GM19328 (cell line): ENCODE measurements around the gene SPAG6.

Experiments used
- ATAC-seq: cut with Tn5 transposase; IDR thresholded peaks from one replicate; pipeline ENCODE4 v1.9.1; 2021; ENCODE audit warnings: mild to moderate bottlenecking, moderate library complexity; ENCODE audit not compliant: unreplicated experiment

SPAG6 gene

DNA sequence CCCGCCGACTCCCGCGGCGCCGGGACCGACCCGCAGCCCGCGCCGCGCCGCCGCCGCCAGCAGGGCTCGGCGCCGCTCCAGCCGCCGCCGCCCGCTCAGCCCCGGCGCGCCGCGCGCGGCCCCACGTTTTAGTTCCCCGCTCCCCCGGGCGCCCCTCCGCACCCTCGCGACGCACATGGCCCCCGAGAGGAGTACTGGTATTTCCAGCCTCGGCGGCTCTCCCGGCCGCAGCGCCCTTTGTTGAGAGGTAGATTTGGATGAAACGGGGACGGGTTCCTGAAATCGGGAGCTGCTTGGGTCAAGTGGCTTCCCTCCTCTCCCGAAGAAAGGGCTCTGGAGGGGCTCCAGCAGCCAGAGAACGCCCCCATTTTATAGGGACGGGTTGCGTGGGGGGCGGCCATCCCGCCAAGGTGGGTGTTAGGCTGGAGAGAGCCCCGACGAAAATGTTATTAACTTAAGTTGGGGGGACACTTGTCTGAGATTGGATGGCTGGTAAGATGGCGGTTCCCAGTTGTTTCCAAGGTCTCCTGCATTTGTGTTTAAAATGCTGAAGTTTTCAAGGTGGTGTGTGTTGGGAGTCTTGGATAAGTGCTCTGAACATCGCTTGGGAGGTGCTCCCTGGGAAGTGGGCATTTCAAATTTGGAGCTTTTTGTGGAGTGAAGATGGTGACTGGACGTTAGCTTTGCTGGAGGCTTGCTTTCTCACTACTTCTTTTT, 23.2 kb upstream of the SPAG6 start:
- no peak for ATAC-seq

DNA sequence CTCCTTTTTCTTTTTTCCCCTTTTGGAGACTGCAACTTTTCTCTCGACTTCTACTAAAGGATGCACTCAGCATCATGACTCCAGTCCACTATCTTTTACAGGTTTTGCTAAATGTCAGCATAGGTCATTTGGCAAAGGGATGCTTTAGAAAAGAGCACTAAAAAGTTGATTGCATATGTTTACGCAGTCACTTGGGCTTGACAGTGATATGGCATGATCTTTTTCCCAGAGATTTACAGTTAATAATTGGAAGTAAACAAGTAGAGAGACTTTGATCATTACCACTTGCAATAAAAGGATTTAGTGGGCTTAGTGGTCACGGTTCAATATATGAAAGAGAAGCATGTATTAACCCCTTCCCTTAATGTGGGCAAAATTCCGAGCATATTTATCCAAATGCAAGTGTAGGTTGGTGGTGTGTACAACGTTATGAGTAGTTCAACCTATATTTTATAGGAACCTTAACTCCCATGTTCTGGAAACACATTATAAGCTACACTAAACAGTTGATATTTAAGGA, 22.6 kb upstream of the SPAG6 start:
- no peak for ATAC-seq

DNA sequence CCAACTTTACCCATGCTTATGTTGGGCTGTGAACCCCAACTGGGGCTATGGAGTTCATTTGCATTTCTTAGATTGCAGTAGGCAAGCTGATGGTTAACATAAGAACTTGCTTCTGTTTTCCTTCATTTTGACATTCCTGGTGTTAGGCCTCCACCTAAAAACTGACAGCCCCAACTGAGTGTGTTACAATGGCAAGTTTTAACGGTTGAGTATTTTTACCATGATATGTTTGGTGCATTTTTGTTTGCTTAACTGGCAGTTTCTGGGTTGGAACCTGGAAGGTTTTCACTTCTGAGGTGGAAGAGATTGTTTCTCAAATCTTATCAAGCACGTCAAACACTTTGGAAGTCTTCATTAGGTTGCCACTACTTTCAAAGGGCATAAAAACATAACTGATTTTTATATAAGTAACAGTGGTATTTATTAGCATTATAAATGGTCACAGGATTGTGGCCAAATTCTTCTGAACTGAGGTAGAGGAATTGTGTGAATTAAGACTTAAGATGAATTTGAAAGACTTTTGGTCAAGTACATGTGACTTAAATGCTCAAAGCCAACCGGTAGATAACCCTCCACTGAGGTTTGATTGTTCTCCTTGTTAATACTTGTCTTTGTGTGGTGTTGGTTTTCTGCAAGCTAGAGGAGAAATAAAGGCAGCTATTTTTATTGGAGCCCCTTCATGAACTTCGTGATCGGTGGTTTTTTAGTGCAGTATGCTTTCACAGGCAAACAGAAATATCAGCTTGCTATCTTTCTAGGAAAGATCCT, 21.6 kb upstream of the SPAG6 start:
- ATAC-seq, result no peak

GRCh38 chr10:22324413-22324812, 20.9 kb upstream of the SPAG6 start:
- ATAC-seq, result no peak

DNA sequence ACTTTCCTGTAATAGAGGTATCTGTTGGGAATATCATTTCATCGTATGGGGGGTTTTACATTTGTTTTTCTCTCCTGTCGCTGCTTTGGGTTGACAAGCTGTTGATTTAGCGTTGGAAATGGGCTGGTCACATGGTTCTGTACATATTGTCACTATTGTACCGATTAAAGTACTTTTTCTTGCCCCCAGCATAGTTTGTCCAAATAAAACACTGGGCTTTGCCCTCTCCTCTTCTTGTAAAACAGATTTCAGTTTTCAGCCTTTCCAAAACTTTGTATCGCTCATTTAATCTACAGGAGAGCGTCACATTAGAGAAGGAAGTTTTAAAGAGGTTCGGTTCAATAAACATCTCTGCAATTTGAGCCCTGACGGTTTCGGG, 20.4 kb upstream of the SPAG6 start:
- ATAC-seq, result no peak

- ATAC-seq, result no peak
Measured at GRCh38 chr10:22325272-22326144, 19.8 kb upstream of the SPAG6 start.

GRCh38 chr10:22326145-22326702, 19.1 kb upstream of the SPAG6 start:
- ATAC-seq, result no peak

GRCh38 chr10:22329150-22329549, 16.1 kb upstream of the SPAG6 start:
- ATAC-seq, result no peak

GRCh38 chr10:22332116-22332692, 13.1 kb upstream of the SPAG6 start:
- no peak for ATAC-seq

DNA sequence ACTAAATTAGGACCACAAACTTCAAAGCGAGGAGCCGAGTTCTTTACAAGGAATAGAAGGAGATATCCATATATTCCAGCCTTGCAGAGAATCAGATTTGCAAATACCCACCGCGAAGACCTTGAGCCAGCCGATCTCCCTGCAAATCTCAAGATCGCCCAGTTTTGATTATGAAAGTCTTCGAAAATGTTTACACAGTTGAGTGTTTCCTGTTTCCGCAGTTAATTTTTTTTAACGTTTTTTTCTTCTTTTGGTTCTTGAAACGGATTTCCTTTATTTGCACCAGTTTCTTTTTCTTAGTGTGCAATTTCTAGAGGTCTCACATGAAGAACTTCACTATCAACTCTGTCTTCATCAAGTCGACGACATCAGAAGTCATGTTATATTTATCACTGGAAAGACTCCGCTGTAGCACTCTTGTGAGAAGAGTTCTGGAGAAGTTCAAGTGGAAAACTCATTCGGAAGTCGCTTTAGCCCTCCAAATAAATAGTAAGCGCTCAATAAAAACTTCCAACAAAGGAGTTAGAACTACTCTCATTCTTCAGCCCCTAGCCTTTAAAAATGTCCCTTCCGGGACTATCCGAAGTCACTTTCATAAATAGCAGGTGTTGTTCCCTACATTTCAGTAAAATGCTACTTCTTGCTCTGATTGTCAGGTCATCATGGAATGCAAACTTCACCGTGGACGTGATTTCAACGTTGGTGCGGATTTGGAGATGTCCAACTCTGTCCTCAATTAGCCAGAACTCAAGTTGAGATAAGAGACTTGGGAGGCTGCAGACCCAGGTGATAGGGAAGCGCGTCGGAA, 11.9 kb upstream of the SPAG6 start:
- ATAC-seq, result no peak

DNA sequence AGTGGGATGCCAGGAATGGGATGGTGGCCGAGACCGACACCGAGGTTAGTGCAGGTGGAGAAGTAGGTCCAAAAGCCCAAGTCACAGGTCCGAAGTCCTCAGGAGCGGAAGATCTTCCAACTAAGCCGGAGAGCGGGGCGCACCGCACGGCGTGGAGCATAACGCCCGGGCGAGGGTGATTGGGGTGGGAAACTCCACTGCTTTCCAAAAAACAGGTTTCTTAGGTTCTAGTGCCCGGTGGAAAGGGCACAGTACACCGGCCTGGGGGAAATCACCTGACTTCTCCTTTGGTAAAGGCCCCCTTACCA, 11.4 kb upstream of the SPAG6 start:
- ATAC-seq, result no peak

GRCh38 chr10:22334414-22335172, 10.7 kb upstream of the SPAG6 start:
- no peak for ATAC-seq

DNA sequence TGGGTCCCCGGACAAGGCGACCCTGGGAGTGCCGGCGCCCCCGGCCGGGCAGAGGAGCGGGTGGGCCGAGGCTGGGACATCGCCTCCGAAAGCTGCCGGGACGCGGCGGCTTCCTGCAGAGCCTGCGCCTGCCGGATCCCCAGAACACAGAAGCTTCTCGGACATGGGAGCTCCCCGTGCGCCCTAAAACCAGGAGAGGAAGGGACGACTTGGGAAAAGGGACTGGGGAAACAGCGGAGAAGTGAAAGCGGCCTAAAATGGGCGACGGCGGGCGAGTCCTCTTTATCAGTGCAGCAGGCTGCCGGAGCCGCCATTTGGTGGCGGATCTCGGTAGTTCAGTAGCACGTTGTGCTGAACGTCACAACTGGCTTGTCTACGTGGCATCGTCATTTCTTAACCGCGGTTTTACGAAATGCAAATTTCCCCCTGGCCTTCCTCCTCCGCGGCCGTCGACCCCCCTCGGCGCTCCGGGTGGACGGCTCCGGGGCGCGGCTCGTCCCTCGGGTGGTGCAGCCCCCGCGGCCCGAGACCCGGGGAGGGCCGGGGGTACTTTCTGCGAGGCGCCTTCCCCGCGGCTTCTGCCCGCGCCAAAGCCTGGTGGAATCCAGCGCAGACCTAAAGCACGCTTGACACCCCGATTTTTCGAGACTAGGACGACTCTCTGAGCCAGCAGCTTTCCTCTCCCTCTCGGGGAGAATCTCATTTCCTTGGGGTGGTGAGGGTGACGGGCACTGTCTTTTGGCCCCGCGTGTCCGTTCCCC, 9.9 kb upstream of the SPAG6 start:
- no peak for ATAC-seq

- ATAC-seq, result no peak
Measured at GRCh38 chr10:22338185-22338900, 7.0 kb upstream of the SPAG6 start.

GRCh38 chr10:22338931-22339330, 6.4 kb upstream of the SPAG6 start:
- ATAC-seq, result no peak

DNA sequence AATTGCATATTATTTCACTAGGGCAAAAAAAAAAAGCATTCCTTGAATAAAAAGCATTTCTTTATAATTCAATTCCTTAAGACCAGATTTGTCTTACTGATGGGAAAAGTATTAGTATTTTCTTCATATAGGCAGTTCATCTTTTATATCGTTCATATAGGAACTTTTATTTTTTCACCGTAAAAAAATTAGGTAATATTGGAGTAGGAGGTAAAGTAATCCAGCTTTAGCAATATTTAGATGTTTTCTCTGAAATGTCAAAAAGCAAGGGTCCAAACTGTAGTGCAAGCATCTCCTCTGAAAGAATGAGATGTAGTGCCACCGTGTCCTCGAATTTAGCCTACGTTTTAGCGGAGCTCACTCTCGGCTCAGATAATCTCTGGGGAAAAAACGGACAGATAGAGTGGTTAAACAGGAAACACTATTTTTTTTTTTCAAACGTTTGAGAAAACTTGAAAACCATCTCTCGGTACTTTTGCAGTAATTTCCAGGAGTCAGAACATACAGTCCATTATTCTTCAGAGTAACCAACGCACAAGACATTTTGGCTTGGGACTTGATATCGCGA, 5.5 kb upstream of the SPAG6 start:
- ATAC-seq, result no peak

DNA sequence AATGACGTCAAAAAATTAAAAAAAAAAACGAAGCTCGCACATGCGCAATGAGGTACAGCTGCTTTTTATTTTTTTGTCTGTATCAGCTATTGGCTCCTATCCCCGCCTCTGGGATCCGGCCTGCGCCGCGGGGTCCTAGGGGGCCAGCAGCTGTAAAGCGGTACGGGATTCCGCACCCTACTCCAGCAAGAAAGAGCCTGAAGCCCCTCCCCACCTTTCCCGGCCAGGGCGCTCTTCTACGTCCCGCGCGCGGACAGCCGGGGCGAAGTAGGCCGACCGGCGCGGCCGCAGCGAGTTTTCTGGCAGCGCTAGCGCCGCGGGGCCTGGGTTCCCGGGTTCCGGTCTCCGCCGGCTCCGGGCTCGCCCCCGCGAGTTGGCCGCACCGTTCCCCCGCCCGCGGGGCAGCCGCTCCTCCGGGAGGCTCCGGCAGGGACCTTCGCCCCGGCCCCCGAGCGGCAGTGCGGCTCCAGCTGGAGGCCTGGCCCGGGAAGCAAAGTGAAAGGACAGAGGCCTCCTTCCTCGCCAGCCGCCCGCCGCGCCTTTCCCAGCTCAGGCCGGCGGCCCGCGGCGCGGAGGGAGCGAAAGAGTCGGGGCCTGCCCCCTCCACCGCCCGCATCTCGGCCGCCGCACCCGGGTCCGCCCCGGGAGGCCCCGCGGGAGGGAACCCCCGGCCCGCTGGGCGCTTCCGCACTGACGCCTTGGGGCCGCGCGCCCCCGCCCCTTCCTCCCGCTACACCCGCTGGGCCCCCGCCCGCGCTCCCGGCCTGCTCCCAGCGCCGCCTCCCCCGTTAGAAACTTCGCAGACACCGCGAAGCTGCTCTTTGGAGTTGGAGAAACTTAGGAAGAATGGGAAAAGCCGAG, 4.7 kb upstream of the SPAG6 start:
- ATAC-seq, result peak; percentile 41
